HG03039 (cell line): ENCODE data around the gene OMD.
"Not testable (repeated sequence)": the region's sequence is repeated elsewhere in the genome, so short reads cannot be mapped to it uniquely, and the experiment has no call there.

Experiments used
- ATAC-seq: cut with Tn5 transposase; IDR thresholded peaks from one replicate; pipeline ENCODE4 v1.9.1; 2021; ENCODE audit warnings: mild to moderate bottlenecking, moderate library complexity; ENCODE audit not compliant: unreplicated experiment

OMD gene

DNA sequence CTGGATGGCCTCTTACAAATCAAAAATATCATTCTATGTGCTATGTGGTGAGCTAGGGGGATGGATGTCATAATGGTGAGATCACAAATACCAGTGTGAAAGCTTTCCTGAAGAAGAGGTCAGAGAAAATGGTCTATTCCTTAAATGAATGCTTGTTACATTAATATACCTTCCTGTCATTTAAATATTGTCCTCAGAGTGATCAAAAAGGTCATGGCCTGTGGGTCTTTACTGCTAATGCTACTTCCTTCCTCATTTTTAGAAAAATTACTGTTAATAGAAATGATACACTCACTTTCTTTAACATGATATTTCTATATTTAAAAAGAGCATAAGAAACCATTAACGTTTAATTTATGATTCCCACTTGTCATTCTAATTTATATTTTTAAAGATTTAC, 9.7 kb downstream of the OMD start:
- no peak for ATAC-seq

- ATAC-seq: not testable (repeated sequence)
Measured at GRCh38 chr9:92411157-92411556, 13.1 kb downstream of the OMD start.

- ATAC-seq: no peak
Measured at GRCh38 chr9:92408747-92409478, 15.4 kb downstream of the OMD start.

DNA sequence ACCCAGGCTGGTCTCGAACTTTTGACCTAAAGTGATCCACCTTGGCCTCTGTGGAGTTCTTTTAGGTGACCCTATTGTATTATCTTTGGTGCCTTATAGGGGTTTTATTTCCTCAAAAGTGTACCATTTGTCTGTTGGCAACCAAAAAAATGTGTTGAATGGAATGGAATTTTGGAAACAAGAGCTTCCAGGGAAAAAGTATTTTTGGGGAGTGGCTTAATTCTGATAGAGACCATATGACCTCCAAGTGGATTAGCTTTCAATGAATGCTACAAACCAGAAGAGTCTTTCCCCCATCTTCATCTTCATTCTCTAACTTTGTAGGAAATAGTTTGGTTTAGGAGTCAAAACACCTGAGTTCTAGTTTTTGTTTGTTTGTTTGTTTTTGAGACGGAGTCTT, 16.5 kb downstream of the OMD start:
- ATAC-seq: no peak

DNA sequence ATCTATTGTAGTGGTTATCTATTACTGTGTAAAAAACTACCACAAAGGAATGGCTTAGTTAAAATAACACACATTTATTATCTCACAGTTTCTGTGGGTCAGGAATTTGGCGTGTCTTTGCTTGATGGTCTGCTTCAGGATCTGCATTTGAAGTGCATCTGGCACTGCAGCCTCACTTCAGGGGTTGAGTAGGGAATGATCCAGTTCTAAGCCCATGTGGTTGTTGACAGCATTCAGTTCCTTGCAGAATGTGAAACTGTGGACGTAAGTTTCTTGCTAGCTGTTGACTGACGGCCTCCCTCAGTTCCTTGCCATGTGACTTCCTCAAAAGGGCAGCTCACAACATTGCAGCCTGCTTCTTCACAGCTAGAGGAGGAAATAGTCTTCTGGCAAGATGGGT, 17.8 kb downstream of the OMD start:
- ATAC-seq: peak; percentile 68

DNA sequence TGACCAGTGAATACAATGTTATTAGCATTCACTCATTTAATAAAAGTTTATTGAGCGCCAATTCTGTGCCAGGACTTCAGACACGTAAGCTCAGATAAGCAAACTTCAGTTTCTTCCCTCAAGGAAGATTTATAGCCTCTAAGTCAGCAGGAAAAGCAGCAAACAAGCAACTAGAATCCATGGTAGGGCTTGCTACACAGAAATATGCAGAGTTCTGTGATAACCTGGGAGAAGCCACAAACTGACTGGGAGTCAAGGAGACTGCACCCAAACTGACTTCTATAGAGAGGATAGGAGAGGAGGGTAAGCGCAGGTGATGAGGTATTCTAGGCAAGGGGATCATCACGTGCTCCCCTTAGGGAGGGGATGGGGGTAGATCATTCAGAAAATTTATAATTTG, 18.5 kb downstream of the OMD start:
- no peak for ATAC-seq

- ATAC-seq: no peak
Measured at GRCh38 chr9:92404042-92404836, 20.0 kb downstream of the OMD start, which contains the start of gene OGN. Gene OGN, minus strand, starts transcription at chr9:92404578. Its CDS starts 1,171 bp downstream, at chr9:92403407.

GRCh38 chr9:92402826-92403745, 21.2 kb downstream of the OMD start:
- ATAC-seq: no peak

- ATAC-seq: no peak
Measured at GRCh38 chr9:92402360-92402759, 21.9 kb downstream of the OMD start.

DNA sequence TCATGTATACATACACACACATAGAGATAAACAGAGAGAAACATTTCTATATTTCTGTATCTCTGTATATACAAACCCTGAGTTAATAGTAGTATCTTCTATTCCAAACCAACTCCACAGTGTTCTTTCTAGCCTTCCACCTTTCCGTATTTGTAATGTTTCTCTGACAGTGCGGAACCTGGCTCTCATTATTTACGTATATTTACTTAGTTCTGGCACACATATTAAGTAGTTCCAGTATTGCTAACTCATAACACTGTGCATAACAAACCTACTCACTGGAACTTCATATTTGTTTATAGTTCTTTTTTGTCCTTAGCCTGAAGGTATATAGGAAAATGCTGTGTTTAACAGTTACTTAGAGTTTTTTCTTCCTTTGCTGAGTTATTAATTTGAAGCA, 26.4 kb downstream of the OMD start:
- ATAC-seq: no peak

DNA sequence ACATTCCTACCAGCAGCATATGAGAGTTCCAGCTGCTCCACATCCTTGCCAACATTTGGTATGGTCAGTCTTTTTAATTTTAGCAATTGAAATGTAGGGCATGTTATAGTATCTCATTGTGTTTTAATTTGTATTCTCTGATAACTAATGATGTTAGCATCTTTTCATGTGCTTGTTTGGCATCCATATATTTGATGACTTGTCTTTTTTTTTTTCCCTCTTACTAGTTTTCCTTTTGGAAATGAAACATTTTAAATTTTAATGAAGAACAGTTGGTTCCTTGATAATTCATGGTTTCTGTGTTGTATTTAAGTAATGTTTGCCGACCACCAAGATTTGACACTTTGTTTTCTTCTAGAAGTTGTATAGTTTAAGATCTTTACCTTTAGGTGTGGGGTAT, 28.7 kb downstream of the OMD start:
- ATAC-seq: no peak

- no peak for ATAC-seq
Measured at GRCh38 chr9:92393686-92394085, 30.6 kb downstream of the OMD start.

DNA sequence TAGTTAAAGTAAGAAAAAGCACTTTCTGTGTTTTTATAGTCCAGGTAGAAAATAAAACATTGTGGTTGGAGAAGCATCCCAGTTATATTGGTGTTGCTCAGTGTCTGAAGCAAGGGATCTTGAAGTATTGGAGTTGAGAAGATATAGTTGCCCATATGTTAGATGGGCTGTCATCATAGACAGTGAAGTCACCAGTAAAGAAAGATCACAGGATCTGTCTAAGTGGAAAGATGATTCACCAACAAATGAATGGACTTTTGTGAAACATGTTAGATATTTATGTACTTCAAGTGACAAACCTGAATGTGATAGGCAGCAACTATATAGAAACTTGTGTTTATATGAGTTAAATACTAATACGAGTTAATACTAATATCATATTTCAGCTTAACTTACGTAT, 31.6 kb downstream of the OMD start:
- no peak for ATAC-seq

DNA sequence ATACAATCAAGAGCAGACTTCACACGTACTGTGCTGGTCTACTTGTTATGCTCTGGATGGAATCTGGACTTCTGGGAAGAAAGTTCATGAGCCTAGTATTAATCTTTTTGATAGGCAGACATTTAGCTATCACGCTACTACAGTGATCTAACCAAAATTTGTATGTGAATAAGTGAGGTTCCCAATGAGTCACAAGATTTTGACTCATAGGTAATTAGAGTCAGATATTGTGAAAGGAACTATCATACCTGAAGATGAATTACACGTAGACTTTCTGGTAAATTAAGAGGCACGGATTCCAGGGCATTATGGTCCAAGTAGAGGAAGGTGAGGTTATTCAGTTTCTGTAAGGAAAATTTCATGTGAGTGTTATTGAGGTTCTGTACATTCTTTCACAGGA, 38.3 kb downstream of the OMD start:
- no peak for ATAC-seq

DNA sequence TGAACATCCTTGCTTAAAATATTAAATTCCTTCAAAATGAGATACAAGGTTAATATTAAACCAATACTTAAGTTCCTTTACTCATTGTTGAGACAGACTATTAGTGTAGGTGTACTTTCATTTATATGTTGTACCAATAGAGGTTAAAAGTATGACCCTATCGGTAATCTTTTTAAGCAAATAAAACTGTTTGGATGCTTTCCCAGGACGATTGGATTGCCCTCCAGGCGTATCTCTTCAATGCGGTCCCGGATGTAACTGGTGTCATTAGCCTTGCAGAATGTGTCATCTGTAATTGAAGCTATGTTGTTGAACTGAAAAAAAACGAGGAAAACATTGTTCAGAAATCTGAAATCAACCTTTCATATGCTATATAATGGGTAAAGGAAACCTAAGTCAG, 38.8 kb downstream of the OMD start:
- ATAC-seq: no peak

GRCh38 chr9:92385001-92385400, 39.3 kb downstream of the OMD start:
- no peak for ATAC-seq

DNA sequence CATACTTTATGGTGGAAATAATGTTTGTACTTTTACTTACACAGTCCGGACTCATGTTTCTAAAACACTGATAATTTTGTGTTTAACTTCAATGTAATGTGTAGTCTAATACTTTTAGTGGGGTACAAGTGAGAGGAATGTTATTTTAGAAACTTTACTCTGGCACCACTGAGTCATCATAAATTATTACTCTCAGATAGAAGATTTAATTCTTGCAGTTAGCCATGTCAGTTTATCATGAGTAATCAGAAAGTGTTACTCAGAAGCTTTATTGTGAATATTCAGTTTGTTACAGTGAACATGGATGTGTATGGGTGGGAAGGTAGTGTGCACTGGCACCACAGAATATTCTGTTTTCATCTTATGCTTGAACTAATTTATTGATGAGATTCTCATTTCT, 39.9 kb downstream of the OMD start:
- ATAC-seq: no peak

DNA sequence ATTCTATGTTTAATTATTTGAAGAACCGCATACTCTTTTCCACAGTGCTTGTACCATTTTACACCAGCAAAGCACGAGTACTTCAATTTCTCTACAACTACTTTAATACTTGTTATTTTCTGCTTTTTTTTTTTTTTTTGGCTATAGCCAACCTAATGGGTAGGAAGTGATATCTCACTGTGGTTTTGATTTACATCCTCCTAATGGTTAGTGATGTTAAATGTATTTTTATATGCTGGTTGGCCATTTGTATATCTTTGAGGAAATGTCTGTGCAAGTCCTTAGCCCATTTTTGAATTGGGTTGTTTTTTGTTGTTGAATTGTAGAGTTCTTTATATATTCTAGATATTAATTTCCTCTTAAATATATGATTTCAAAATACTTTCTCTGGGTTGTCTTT, 42.5 kb downstream of the OMD start:
- ATAC-seq: no peak

GRCh38 chr9:92380603-92381002, 43.7 kb downstream of the OMD start:
- no peak for ATAC-seq

GRCh38 chr9:92378865-92379560, 45.3 kb downstream of the OMD start:
- no peak for ATAC-seq

- no peak for ATAC-seq
Measured at GRCh38 chr9:92377876-92378275, 46.4 kb downstream of the OMD start.
